LNCaP clone FGC (cell line): ENCODE data around the gene ADORA3.

ENCODE experiments used
- DNase-seq: peaks from one replicate; pipeline ENCODE4 v3.0.0-alpha.2; 2011; ENCODE audit warnings: low read depth
- H3K4me3 ChIP-seq: 2 replicates; pipeline ENCODE4 v1.5.1; 2011; ENCODE audit warnings: mild to moderate bottlenecking, low read depth, low read length, control low read depth
- CTCF ChIP-seq: IDR thresholded peaks from 2 replicates; pipeline ENCODE4 v1.5.1; 2012; ENCODE audit warnings: mild to moderate bottlenecking; ENCODE audit not compliant: control insufficient read depth, insufficient read depth; ENCODE audit errors: extremely low read depth

Gene ADORA3

GRCh38 chr1:111507411-111508201 lies 4.2 kb upstream of the ADORA3 start:
- DNase-seq = peak; percentile 60
- H3K4me3 ChIP-seq = 0 out of 2 replicates have a peak overlapping the region, but pooled peaks have one; percentile 16
- 0 out of 2 replicates have a peak, but pooled peaks have one; percentile 19 for TF ChIP-seq CTCF

- DNase-seq = no peak
- TF ChIP-seq CTCF = no peak
- no peak overlapping the region for H3K4me3 ChIP-seq
Observed at GRCh38 chr1:111506561-111506960, 3.1 kb upstream of the ADORA3 start.

- TF ChIP-seq CTCF = no peak
- H3K4me3 ChIP-seq = no peak overlapping the region
- no peak for DNase-seq
Observed at GRCh38 chr1:111505641-111506119, 2.2 kb upstream of the ADORA3 start.

- DNase-seq = no peak
- TF ChIP-seq CTCF = no peak
- H3K4me3 ChIP-seq = no peak overlapping the region
Observed at GRCh38 chr1:111504097-111504496, 664 bp upstream of the ADORA3 start.

- no peak overlapping the region for H3K4me3 ChIP-seq
- no peak for DNase-seq
- TF ChIP-seq CTCF = no peak
Observed at GRCh38 chr1:111501645-111502044, 1.8 kb downstream of the ADORA3 start.

- TF ChIP-seq CTCF = no peak
- DNase-seq = no peak
Observed at GRCh38 chr1:111499026-111499785, 4.2 kb downstream of the ADORA3 start.

More at GRCh38 chr1:111499026-111499785, 4.2 kb downstream of the ADORA3 start:
- no peak overlapping the region for H3K4me3 ChIP-seq
